Measurements from ENCODE around the gene DDT.
"Not testable (repeated sequence)": the region's sequence is repeated elsewhere in the genome, so short reads cannot be mapped to it uniquely, and the experiment has no call there.

The DDT gene

GRCh38 chr22:23974345-23974744, at the start of gene DDT:
Gene DDT, minus strand, starts transcription at chr22:23974441. Its CDS starts 27 bp downstream, at chr22:23974414.
- DNase-seq (ENCODE audit: low read depth) = not testable (repeated sequence)

GRCh38 chr22:24023204-24023789, 49.1 kb upstream of the DDT start:
- DNase-seq (ENCODE audit: low read depth) = no peak

GRCh38 chr22:24021304-24021703, 47.1 kb upstream of the DDT start:
- no peak for DNase-seq (ENCODE audit: low read depth)

GRCh38 chr22:24016156-24016555, 41.9 kb upstream of the DDT start:
- no peak for DNase-seq (ENCODE audit: low read depth)

- DNase-seq (ENCODE audit: low read depth) = no peak
These were observed 37.5 kb upstream of the DDT start for GRCh38 chr22:24011735-24012068.

GRCh38 chr22:24010018-24010391, 35.8 kb upstream of the DDT start:
- DNase-seq (ENCODE audit: low read depth) = no peak

GRCh38 chr22:24009227-24010017, 35.2 kb upstream of the DDT start:
- DNase-seq (ENCODE audit: low read depth) = no peak

- DNase-seq (ENCODE audit: low read depth) = no peak
These were observed 34.4 kb upstream of the DDT start for GRCh38 chr22:24008381-24009226.

GRCh38 chr22:24008022-24008283, 33.7 kb upstream of the DDT start:
- DNase-seq (ENCODE audit: low read depth) = no peak

- DNase-seq (ENCODE audit: low read depth) = no peak
These were observed 33.2 kb upstream of the DDT start for GRCh38 chr22:24007253-24008021.

- DNase-seq (ENCODE audit: low read depth) = no peak
These were observed 32.6 kb upstream of the DDT start for GRCh38 chr22:24006914-24007214.

- no peak for DNase-seq (ENCODE audit: low read depth)
These were observed 32.1 kb upstream of the DDT start for GRCh38 chr22:24006207-24006913.

- DNase-seq (ENCODE audit: low read depth) = no peak
These were observed 31.0 kb upstream of the DDT start, which contains the start of gene GSTT4 for GRCh38 chr22:24005201-24005600. Gene GSTT4, minus strand, starts transcription at chr22:24005453. Its CDS starts 97 bp downstream, at chr22:24005356.

- DNase-seq (ENCODE audit: low read depth) = no peak
These were observed 29.6 kb upstream of the DDT start for GRCh38 chr22:24003887-24004286.

- no peak for DNase-seq (ENCODE audit: low read depth)
These were observed 28.6 kb upstream of the DDT start for GRCh38 chr22:24002851-24003250.

GRCh38 chr22:24002272-24002671, 28.0 kb upstream of the DDT start:
- no peak for DNase-seq (ENCODE audit: low read depth)

GRCh38 chr22:24001314-24001713, 27.1 kb upstream of the DDT start:
- DNase-seq (ENCODE audit: low read depth) = no peak

GRCh38 chr22:23999779-24000178, 25.5 kb upstream of the DDT start:
- DNase-seq (ENCODE audit: low read depth) = not testable (repeated sequence)

GRCh38 chr22:23997092-23997491, 22.9 kb upstream of the DDT start:
- DNase-seq (ENCODE audit: low read depth) = no peak

- not testable (repeated sequence) for DNase-seq (ENCODE audit: low read depth)
These were observed 19.4 kb upstream of the DDT start for GRCh38 chr22:23993581-23994177.

GRCh38 chr22:23993080-23993479, 18.8 kb upstream of the DDT start:
- not testable (repeated sequence) for DNase-seq (ENCODE audit: low read depth)

All from stimulated activated CD4-positive, alpha-beta T cell treated with anti-CD3 and anti-CD28 coated beads, Interleukin-2, amount 100 ng/mL, for 4 hours (primary cell).